GM06990 (cell line): ENCODE data around the gene PILRB.
"Not testable (repeated sequence)": the region's sequence is repeated elsewhere in the genome, so short reads cannot be mapped to it uniquely, and the experiment has no call there.

Source experiments
- DNase-seq: peaks from one replicate; pipeline ENCODE4 v3.0.0-alpha.2; 2011; ENCODE audit not compliant: insufficient read length; ENCODE audit errors: extremely low read depth
- H3K27me3 ChIP-seq: replicated peaks from 2 replicates; pipeline ENCODE4 v1.6.0; 2011; ENCODE audit warnings: low read length; ENCODE audit not compliant: control insufficient read depth, insufficient read depth
- H3K36me3 ChIP-seq: 2 replicates; pipeline ENCODE4 v1.5.1; 2011; ENCODE audit warnings: low read length; ENCODE audit not compliant: control insufficient read depth, insufficient read depth
- H3K4me3 ChIP-seq: replicated peaks from 2 replicates; pipeline ENCODE4 v1.5.1; 2011; ENCODE audit warnings: low read depth, mild to moderate bottlenecking, control low read depth, low read length
- CTCF ChIP-seq: IDR thresholded peaks from 2 replicates; pipeline ENCODE4 v1.5.1; 2011; ENCODE audit warnings: low read length, control low read depth, mild to moderate bottlenecking, inconsistent platforms; ENCODE audit not compliant: insufficient read depth, poor library complexity, severe bottlenecking

The PILRB gene

GRCh38 chr7:100342765-100343164 is 15.2 kb upstream of the PILRB start:
- no peak for DNase-seq
- Histone ChIP-seq H3K27me3 (no peaks in the 10 kb centered on the region), H3K4me3 (no peak overlapping the region), H3K36me3 (peaks cover 17% of the 10 kb centered on the region)
- no peak for TF ChIP-seq CTCF

GRCh38 chr7:100344124-100344559 is 13.8 kb upstream of the PILRB start:
- DNase-seq, H3K27me3 ChIP-seq, H3K4me3 ChIP-seq: not testable (repeated sequence)
- H3K36me3 ChIP-seq: peaks cover 18% of the 10 kb centered on the region

GRCh38 chr7:100344560-100345287 is 13.2 kb upstream of the PILRB start:
- TF ChIP-seq CTCF: peak; percentile 56
- H3K4me3 ChIP-seq, H3K27me3 ChIP-seq: not testable (repeated sequence)
- peaks cover 20% of the 10 kb centered on the region for H3K36me3 ChIP-seq
- peak; percentile 68 for DNase-seq

- not testable (repeated sequence) for H3K4me3 ChIP-seq, H3K27me3 ChIP-seq, DNase-seq
- H3K36me3 ChIP-seq: peaks cover 20% of the 10 kb centered on the region
- peak; percentile 44 for TF ChIP-seq CTCF
Measured at GRCh38 chr7:100345288-100345672, 12.6 kb upstream of the PILRB start.

GRCh38 chr7:100346921-100347320 is 11.0 kb upstream of the PILRB start:
- no peak for TF ChIP-seq CTCF
- no peak for DNase-seq
- H3K36me3 ChIP-seq: peaks cover 26% of the 10 kb centered on the region
- H3K27me3 ChIP-seq: no peaks in the 10 kb centered on the region
- no peak overlapping the region for H3K4me3 ChIP-seq

GRCh38 chr7:100348805-100349204 is 9.1 kb upstream of the PILRB start:
- no peaks in the 10 kb centered on the region for H3K27me3 ChIP-seq
- no peak overlapping the region for H3K4me3 ChIP-seq
- TF ChIP-seq CTCF: no peak
- no peak for DNase-seq
- H3K36me3 ChIP-seq: peaks cover 34% of the 10 kb centered on the region
